HCT116 (cell line): Measurements from ENCODE around the gene RABGAP1. TPM values are rescaled to one million over a fixed set of nuclear protein-coding genes. Genes with fewer than 3 reads are reported as not detected.

Experiments used
- ATAC-seq: fragments of 200-7000 bp; cut with Tn5 transposase; 2 replicates; pipeline ENCODE4 v1.9.1; 2020; ENCODE audit warnings: mild to moderate bottlenecking, moderate library complexity
- BruUV-seq: library from RNA; stranded (reverse); fragments of 400-500 nt; replicated peaks from 2 replicates; lab custom pipeline; 2021; lab: Mats Ljungman, UMichigan
- CTCF ChIA-PET: fragments of 300-600 bp; sonication (Branson Sonifier 250); formaldehyde crosslinking; loops from one replicate; lab custom pipeline; 2021; ENCODE audit warnings: antibody characterized with exemption; lab: Charles Lee
- POLR2A ChIA-PET: fragments of 300-600, 350-600 bp; sonication (Branson Sonifier 250); formaldehyde crosslinking; loops from one replicate; lab custom pipeline; 2021; ENCODE audit warnings: antibody characterized with exemption; lab: Charles Lee
- RAD21 ChIA-PET, 2 experiments: fragments of 300-600 bp; sonication (Branson Sonifier 250); formaldehyde crosslinking; loops; one replicate each; lab custom pipeline; 2023; ENCODE audit warnings: low total read pairs in 2 of 2; ENCODE audit not compliant: uncharacterized antibody in 2 of 2, unreplicated experiment in 2 of 2, low non-redundant PET in 1 of 2; lab: Charles Lee
- DNase-seq: peaks from one replicate; pipeline ENCODE4 v3.0.0-alpha.2; 2010; ENCODE audit warnings: low read depth, low spot score
- H2AFZ ChIP-seq: fragments of 200-600 bp; shearing (Covaris generic), sonication (generic); 2 replicates; pipeline ENCODE4 v1.6.1; 2017; ENCODE audit warnings: low read depth, mixed run types, mixed read lengths, antibody characterized with exemption, low read length; ENCODE audit not compliant: poor library complexity, severe bottlenecking
- H3K27ac ChIP-seq: 2 replicates; pipeline ENCODE4 v1.5.1; 2012; ENCODE audit warnings: low read depth, low read length
- H3K27me3 ChIP-seq: fragments of 200-600 bp; sonication (generic); 2 replicates; pipeline ENCODE4 v1.6.1; 2016; ENCODE audit warnings: mixed run types, low read length, mixed read lengths; ENCODE audit not compliant: insufficient read depth
- H3K36me3 ChIP-seq, 2 experiments: fragments of 200-500 bp in 1 of 2; fragments of 200-600 bp in 1 of 2; sonication (Bioruptor generic) in 1 of 2; sonication (generic) in 1 of 2; 2 replicates each; pipeline versions ENCODE4 v1.5.1 to v1.6.1; 2014 to 2016; ENCODE audit warnings: low read length in 2 of 2, inconsistent platforms in 1 of 2, mixed read lengths in 1 of 2, mixed run types in 1 of 2; ENCODE audit not compliant: insufficient read depth in 2 of 2, control insufficient read depth in 1 of 2
- H3K4me1 ChIP-seq, 2 experiments: fragments of 200-600 bp in 1 of 2; sonication (generic) in 1 of 2; 2 replicates each; pipeline versions ENCODE4 v1.5.1 to v1.6.1; 2012 to 2017; ENCODE audit warnings: low read length in 2 of 2, inconsistent platforms in 1 of 2, mild to moderate bottlenecking in 1 of 2, mixed read lengths in 1 of 2, mixed run types in 1 of 2, moderate library complexity in 1 of 2; ENCODE audit not compliant: insufficient read depth in 2 of 2, control insufficient read depth in 1 of 2
- H3K4me2 ChIP-seq: fragments of 200-600 bp; sonication (generic); 2 replicates; pipeline ENCODE4 v1.6.1; 2017; ENCODE audit warnings: mixed run types, low read length, mixed read lengths
- H3K4me3 ChIP-seq, 2 experiments: fragments of 200-600 bp in 1 of 2; sonication (generic) in 1 of 2; replicated peaks in 1 of 2; 2 replicates each; pipeline ENCODE4 v1.5.1; 2011 to 2016; ENCODE audit warnings: low read length in 2 of 2, control low read depth in 1 of 2, low read depth in 1 of 2, mild to moderate bottlenecking in 1 of 2, mixed read lengths in 1 of 2, mixed run types in 1 of 2
- H3K79me2 ChIP-seq: fragments of 200-600 bp; sonication (generic); 2 replicates; pipeline ENCODE4 v1.6.1; 2017; ENCODE audit warnings: mild to moderate bottlenecking, mixed run types, low read length, moderate library complexity, mixed read lengths; ENCODE audit not compliant: insufficient read depth
- H3K9ac ChIP-seq: fragments of 200-600 bp; sonication (generic); 2 replicates; pipeline ENCODE4 v1.6.1; 2016; ENCODE audit warnings: low read length, mixed read lengths
- H3K9me2 ChIP-seq: fragments of 200-600 bp; sonication (generic), shearing (Covaris generic); 2 replicates; pipeline ENCODE4 v1.6.1; 2017; ENCODE audit warnings: mixed run types, mild to moderate bottlenecking, moderate library complexity; ENCODE audit not compliant: insufficient read depth
- H3K9me3 ChIP-seq, 2 experiments: fragments of 200-500 bp in 1 of 2; fragments of 200-600 bp in 1 of 2; sonication (Bioruptor generic) in 1 of 2; sonication (generic) in 1 of 2; 2 replicates each; pipeline ENCODE4 v1.6.1; 2014 to 2017; ENCODE audit warnings: low read length in 2 of 2, mixed read lengths in 2 of 2, inconsistent platforms in 1 of 2, low read depth in 1 of 2, mild to moderate bottlenecking in 1 of 2, mixed run types in 1 of 2, moderate library complexity in 1 of 2; ENCODE audit not compliant: control insufficient read depth in 1 of 2, insufficient read depth in 1 of 2
- H4K20me1 ChIP-seq: fragments of 200-600 bp; sonication (generic), shearing (Covaris generic); 2 replicates; pipeline ENCODE4 v1.6.1; 2017; ENCODE audit warnings: mixed run types, mild to moderate bottlenecking, moderate library complexity; ENCODE audit not compliant: insufficient read depth
- CEBPB ChIP-seq: IDR thresholded peaks from 2 replicates; pipeline ENCODE4 v1.6.1; 2012; ENCODE audit warnings: low read depth
- ELF1 ChIP-seq: IDR thresholded peaks from 2 replicates; pipeline ENCODE4 v1.6.1; 2012; ENCODE audit warnings: low read depth, borderline replicate concordance
- FOSL1 ChIP-seq: IDR thresholded peaks from 2 replicates; pipeline ENCODE4 v1.6.1; 2012; ENCODE audit warnings: low read depth
- RAD21 ChIP-seq: IDR thresholded peaks from 2 replicates; pipeline ENCODE4 v1.6.1; 2012; ENCODE audit warnings: low read depth, mild to moderate bottlenecking
- REST ChIP-seq: IDR thresholded peaks from 2 replicates; pipeline ENCODE4 v1.6.1; 2012; ENCODE audit warnings: low read depth
- SIN3A ChIP-seq: IDR thresholded peaks from 2 replicates; pipeline ENCODE4 v1.6.1; 2012; ENCODE audit warnings: low read depth
- SP1 ChIP-seq: IDR thresholded peaks from 2 replicates; pipeline ENCODE4 v1.6.1; 2012; ENCODE audit warnings: low read depth
- YY1 ChIP-seq: IDR thresholded peaks from 2 replicates; pipeline ENCODE4 v1.6.1; 2011; ENCODE audit warnings: low read length, low read depth, moderate library complexity, mild to moderate bottlenecking; ENCODE audit not compliant: insufficient replicate concordance; ENCODE audit errors: extremely low read depth
- ZBTB33 ChIP-seq: IDR thresholded peaks from 2 replicates; pipeline ENCODE4 v1.6.1; 2011; ENCODE audit warnings: mild to moderate bottlenecking, low read length, moderate library complexity; ENCODE audit not compliant: insufficient replicate concordance; ENCODE audit errors: extremely low read depth
- ZFX ChIP-seq: fragments of 450-650 bp; IDR thresholded peaks from 2 replicates; pipeline ENCODE4 v1.6.1; 2017
- intact Hi-C: fragments of 100-400 bp; cut with micrococcal nuclease; formaldehyde crosslinking; loops from 2 replicates; pipeline ENCODE4 v1.10.0; 2022
- total RNA-seq: library from RNA; stranded (reverse); gene quantifications from one replicate; pipeline ENCODE4 v1.2.1, GENCODE V29; 2021; ENCODE audit not compliant: unreplicated experiment

Gene RABGAP1
- total RNA-seq, 1 experiment from 2014 or later, result 29.7 TPM

- intact Hi-C loops, result loop anchor here (5.0 kb wide), 1 partner anchor 304 kb away; no protein-coding TSS in a partner anchor
- Histone ChIP-seq H2AFZ (no peak overlapping the region), H3K4me2 (no peak overlapping the region), H3K4me3 (no peak overlapping the region), H3K4me1 (no peaks in the 10 kb centered on the region), H3K79me2 (no peaks in the 10 kb centered on the region), H4K20me1 (no peaks in the 10 kb centered on the region), H3K27me3 (no peaks in the 10 kb centered on the region), H3K27ac (no peak overlapping the region), H3K9me2 (no peaks in the 10 kb centered on the region), H3K36me3 (peaks cover 0 to 6% of the 10 kb centered on the region in 2 experiments; a peak in 1 of 4 replicates), H3K9me3 (no peaks in the 10 kb centered on the region), H3K9ac (no peak overlapping the region)
- ChIA-PET RAD21 (no interaction called here), CTCF (interaction anchor here (4.0 kb wide), 1 partner anchor 266 kb away, joined by 37 read pairs; no protein-coding TSS in a partner anchor), POLR2A (no interaction called here)
- DNase-seq, result no peak
- no TSS peak for BruUV-seq
- TF ChIP-seq YY1, result no peak
- TF ChIP-seq RAD21, result no peak
- no peak for TF ChIP-seq ZBTB33
- no peak for TF ChIP-seq REST
- TF ChIP-seq SIN3A, result no peak
- no peak for TF ChIP-seq FOSL1
- TF ChIP-seq CEBPB, result no peak
- no peak for TF ChIP-seq ZFX
- TF ChIP-seq SP1, result no peak
- no peak for TF ChIP-seq ELF1
- ATAC-seq, result no peak
Observed at GRCh38 chr9:123083680-123084079, 142.9 kb downstream of the RABGAP1 start.
